MM.1S (cell line): ENCODE measurements around the gene ITPR3.

Source experiments
- DNase-seq: peaks from one replicate; pipeline ENCODE4 v3.0.0-alpha.2; 2015
- H2AFZ ChIP-seq: fragments of 300-600 bp; sonication (generic); 2 replicates; pipeline ENCODE4 v1.6.0; 2016; ENCODE audit warnings: antibody characterized with exemption, low read length
- H3F3A ChIP-seq: fragments of 300-600 bp; sonication (generic); 2 replicates; pipeline ENCODE4 v1.6.1; 2016; ENCODE audit warnings: mild to moderate bottlenecking, antibody characterized with exemption, low read length, moderate library complexity, mixed read lengths; ENCODE audit not compliant: insufficient read depth
- H3K27ac ChIP-seq: fragments of 300-600 bp; sonication (generic); 2 replicates; pipeline ENCODE4 v1.5.1; 2016; ENCODE audit warnings: mild to moderate bottlenecking, low read length
- H3K27me3 ChIP-seq: fragments of 300-600 bp; sonication (generic); replicated peaks from 2 replicates; pipeline ENCODE4 v1.6.0; 2016; ENCODE audit warnings: low read length; ENCODE audit not compliant: insufficient read depth
- H3K36me3 ChIP-seq: fragments of 300-600 bp; sonication (generic); replicated peaks from 2 replicates; pipeline ENCODE4 v1.6.1; 2016; ENCODE audit warnings: mild to moderate bottlenecking, low read length, mixed read lengths; ENCODE audit not compliant: insufficient read depth
- H3K4me1 ChIP-seq: fragments of 300-600 bp; sonication (generic); 2 replicates; pipeline ENCODE4 v1.6.1; 2016; ENCODE audit warnings: low read length, mixed read lengths
- H3K4me2 ChIP-seq: fragments of 300-600 bp; sonication (generic); 2 replicates; pipeline ENCODE4 v1.6.0; 2016; ENCODE audit warnings: low read depth, low read length
- H3K4me3 ChIP-seq: fragments of 300-600 bp; sonication (generic); 2 replicates; pipeline ENCODE4 v1.5.1; 2016; ENCODE audit warnings: low read length, mixed read lengths
- H3K79me2 ChIP-seq: fragments of 300-600 bp; sonication (generic); 2 replicates; pipeline ENCODE4 v1.6.1; 2016; ENCODE audit warnings: mixed run types, low read length, mixed read lengths
- H3K9ac ChIP-seq: fragments of 300-600 bp; sonication (generic); 2 replicates; pipeline ENCODE4 v1.6.1; 2016; ENCODE audit warnings: low read length, mixed read lengths
- H3K9me2 ChIP-seq: fragments of 300-600 bp; sonication (generic); replicated peaks from 2 replicates; pipeline ENCODE4 v1.6.1; 2016; ENCODE audit warnings: mild to moderate bottlenecking, low read length, mixed read lengths; ENCODE audit not compliant: insufficient read depth
- H3K9me3 ChIP-seq: fragments of 300-600 bp; sonication (generic); replicated peaks from 2 replicates; pipeline ENCODE4 v1.6.1; 2016; ENCODE audit warnings: mild to moderate bottlenecking, low read length, mixed read lengths; ENCODE audit not compliant: insufficient read depth
- H4K20me1 ChIP-seq: fragments of 300-600 bp; sonication (generic); 2 replicates; pipeline ENCODE4 v1.6.1; 2016; ENCODE audit warnings: mild to moderate bottlenecking, low read length, moderate library complexity, mixed read lengths; ENCODE audit not compliant: insufficient read depth
- EZH2 ChIP-seq: fragments of 300-600 bp; sonication (generic); optimal IDR thresholded peaks from 2 replicates; pipeline ENCODE3; 2017; ENCODE audit warnings: low read depth, mild to moderate bottlenecking, antibody characterized with exemption, low read length, mixed read lengths
- EZH2phosphoT487 ChIP-seq: fragments of 300-600 bp; sonication (generic); IDR thresholded peaks from 2 replicates; pipeline ENCODE4 v1.6.1; 2018; ENCODE audit warnings: antibody characterized with exemption, low read length
- TF ChIP-seq, protein P1 (sequence below): fragments of 300-600 bp; sonication (generic); IDR thresholded peaks from 2 replicates; pipeline ENCODE4 v1.5.1; 2016; ENCODE audit warnings: antibody characterized with exemption, low read length, mixed read lengths

Gene ITPR3

DNA sequence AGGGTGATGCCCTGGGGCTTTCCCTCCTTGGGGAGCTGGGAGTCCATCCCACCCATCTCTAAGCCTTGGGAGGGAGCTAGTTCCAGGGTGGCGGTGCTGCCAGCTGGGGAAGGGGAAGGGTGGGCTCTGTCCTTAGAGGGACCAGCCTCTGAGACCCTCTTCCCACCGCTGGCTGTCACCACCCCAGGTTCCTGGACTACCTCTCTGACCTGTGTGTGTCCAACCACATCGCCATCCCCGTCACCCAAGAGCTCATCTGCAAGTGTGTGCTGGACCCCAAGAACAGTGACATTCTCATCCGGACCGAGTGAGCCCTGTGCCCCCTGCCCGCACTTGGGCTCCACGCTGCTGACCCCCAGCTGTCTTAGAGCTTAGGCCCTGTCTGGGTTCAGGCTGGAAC, 47.2 kb downstream of the ITPR3 start:
- TF ChIP-seq, protein P1, sequence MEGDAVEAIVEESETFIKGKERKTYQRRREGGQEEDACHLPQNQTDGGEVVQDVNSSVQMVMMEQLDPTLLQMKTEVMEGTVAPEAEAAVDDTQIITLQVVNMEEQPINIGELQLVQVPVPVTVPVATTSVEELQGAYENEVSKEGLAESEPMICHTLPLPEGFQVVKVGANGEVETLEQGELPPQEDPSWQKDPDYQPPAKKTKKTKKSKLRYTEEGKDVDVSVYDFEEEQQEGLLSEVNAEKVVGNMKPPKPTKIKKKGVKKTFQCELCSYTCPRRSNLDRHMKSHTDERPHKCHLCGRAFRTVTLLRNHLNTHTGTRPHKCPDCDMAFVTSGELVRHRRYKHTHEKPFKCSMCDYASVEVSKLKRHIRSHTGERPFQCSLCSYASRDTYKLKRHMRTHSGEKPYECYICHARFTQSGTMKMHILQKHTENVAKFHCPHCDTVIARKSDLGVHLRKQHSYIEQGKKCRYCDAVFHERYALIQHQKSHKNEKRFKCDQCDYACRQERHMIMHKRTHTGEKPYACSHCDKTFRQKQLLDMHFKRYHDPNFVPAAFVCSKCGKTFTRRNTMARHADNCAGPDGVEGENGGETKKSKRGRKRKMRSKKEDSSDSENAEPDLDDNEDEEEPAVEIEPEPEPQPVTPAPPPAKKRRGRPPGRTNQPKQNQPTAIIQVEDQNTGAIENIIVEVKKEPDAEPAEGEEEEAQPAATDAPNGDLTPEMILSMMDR: no peak
- TF ChIP-seq EZH2 (no peak), EZH2phosphoT487 (no peak)
- no peak overlapping the region for H3K9ac ChIP-seq
- H3K36me3 ChIP-seq: no peaks in the 10 kb centered on the region

DNA sequence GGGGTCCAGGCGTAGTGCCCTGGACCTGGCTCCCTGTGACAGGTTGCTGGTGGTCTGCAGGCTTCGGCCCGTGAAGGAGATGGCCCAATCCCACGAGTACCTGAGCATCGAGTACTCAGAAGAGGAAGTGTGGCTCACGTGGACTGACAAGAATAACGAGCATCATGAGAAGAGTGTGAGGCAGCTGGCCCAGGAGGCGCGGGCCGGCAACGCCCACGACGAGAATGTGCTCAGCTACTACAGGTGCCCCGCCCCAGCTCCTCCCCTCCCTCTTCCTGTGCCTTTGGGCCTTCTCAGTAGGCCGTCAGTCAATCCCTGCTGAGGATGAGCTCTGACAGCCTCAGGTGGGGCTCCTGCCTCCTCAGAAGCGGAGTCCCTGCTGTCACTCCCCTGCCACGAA, 47.8 kb downstream of the ITPR3 start:
- no peak overlapping the region for H2AFZ ChIP-seq

More for the DNA sequence above, 47.2 kb downstream of the ITPR3 start:
- DNase-seq: no peak
- no peak overlapping the region for H2AFZ ChIP-seq
- no peaks in the 10 kb centered on the region for H3K27me3 ChIP-seq
- no peak overlapping the region for H3K4me2 ChIP-seq
- no peaks in the 10 kb centered on the region for H3K79me2 ChIP-seq
- H3K4me3 ChIP-seq: no peak overlapping the region
- H4K20me1 ChIP-seq: no peaks in the 10 kb centered on the region
- H3K9me2 ChIP-seq: no peaks in the 10 kb centered on the region
- no peaks in the 10 kb centered on the region for H3K4me1 ChIP-seq
- H3K27ac ChIP-seq: no peak overlapping the region
- no peaks in the 10 kb centered on the region for H3F3A ChIP-seq
- H3K9me3 ChIP-seq: no peaks in the 10 kb centered on the region

DNA sequence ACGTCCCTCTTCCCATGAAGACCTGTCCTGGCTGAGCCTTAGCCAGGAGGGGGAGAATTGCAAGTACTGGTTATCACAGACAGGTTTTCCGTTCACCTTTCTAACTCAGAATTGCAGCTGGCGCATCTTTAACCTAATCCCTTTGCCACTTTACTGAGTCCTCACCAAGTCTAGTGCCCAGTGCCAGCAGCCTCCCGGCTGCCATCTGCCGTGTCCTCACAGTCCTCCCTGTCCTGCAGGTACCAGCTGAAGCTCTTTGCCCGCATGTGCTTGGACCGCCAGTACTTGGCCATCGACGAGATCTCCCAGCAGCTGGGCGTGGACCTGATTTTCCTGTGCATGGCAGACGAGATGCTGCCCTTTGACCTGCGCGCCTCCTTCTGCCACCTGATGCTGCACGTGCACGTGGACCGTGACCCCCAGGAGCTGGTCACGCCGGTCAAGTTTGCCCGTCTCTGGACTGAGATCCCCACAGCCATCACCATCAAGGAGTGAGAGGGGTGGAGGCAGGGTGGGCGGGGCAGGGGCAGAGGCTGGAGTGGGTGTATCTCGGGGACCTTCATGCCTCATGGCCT, 49.1 kb downstream of the ITPR3 start:
- no peaks in the 10 kb centered on the region for H4K20me1 ChIP-seq
- no peak for TF ChIP-seq EZH2
- no peak for TF ChIP-seq EZH2phosphoT487
- TF ChIP-seq, protein P1: no peak
- H3K4me1 ChIP-seq: no peaks in the 10 kb centered on the region
- no peak overlapping the region for H3K4me2 ChIP-seq
- H3K4me3 ChIP-seq: no peak overlapping the region
- no peaks in the 10 kb centered on the region for H3K9me2 ChIP-seq
- H3K9me3 ChIP-seq: no peaks in the 10 kb centered on the region
- H3K9ac ChIP-seq: no peak overlapping the region
- H3K79me2 ChIP-seq: no peaks in the 10 kb centered on the region
- no peak overlapping the region for H2AFZ ChIP-seq
- no peak overlapping the region for H3K27ac ChIP-seq
- no peak for DNase-seq
- H3F3A ChIP-seq: no peaks in the 10 kb centered on the region
- no peaks in the 10 kb centered on the region for H3K36me3 ChIP-seq
- H3K27me3 ChIP-seq: no peaks in the 10 kb centered on the region

More for the DNA sequence above, 47.8 kb downstream of the ITPR3 start:
- no peak for DNase-seq
- Histone ChIP-seq H4K20me1 (no peaks in the 10 kb centered on the region), H3K9me2 (no peaks in the 10 kb centered on the region), H3K27ac (no peak overlapping the region), H3K4me1 (no peaks in the 10 kb centered on the region), H3K4me2 (no peak overlapping the region), H3K9ac (no peak overlapping the region), H3K27me3 (no peaks in the 10 kb centered on the region), H3K4me3 (no peak overlapping the region), H3K36me3 (no peaks in the 10 kb centered on the region), H3K9me3 (no peaks in the 10 kb centered on the region), H3F3A (no peaks in the 10 kb centered on the region), H3K79me2 (no peaks in the 10 kb centered on the region)
- no peak for TF ChIP-seq EZH2phosphoT487
- TF ChIP-seq, protein P1: no peak
- no peak for TF ChIP-seq EZH2
